Hepatocyte (in vitro differentiated cells): ENCODE data around the gene SLC9A7.

Experiments
- EZH2 ChIP-seq: fragments of 200-600 bp; sonication (generic); IDR thresholded peaks from 2 replicates; pipeline ENCODE4 v1.6.1; 2016; ENCODE audit warnings: antibody characterized with exemption, mild to moderate bottlenecking, borderline replicate concordance
- EZH2phosphoT487 ChIP-seq: fragments of 200-600 bp; sonication (generic); IDR thresholded peaks from one replicate; pipeline ENCODE4 v1.6.1; 2018; ENCODE audit warnings: antibody characterized with exemption, mild to moderate bottlenecking, low read depth, moderate library complexity; ENCODE audit not compliant: unreplicated experiment, severe bottlenecking
- TF ChIP-seq, protein P1 (sequence below): fragments of 200-600 bp; sonication (generic); IDR thresholded peaks from 2 replicates; pipeline ENCODE4 v1.5.1; 2016; ENCODE audit warnings: antibody characterized with exemption, mild to moderate bottlenecking; ENCODE audit not compliant: poor library complexity

- TF ChIP-seq, protein P1, sequence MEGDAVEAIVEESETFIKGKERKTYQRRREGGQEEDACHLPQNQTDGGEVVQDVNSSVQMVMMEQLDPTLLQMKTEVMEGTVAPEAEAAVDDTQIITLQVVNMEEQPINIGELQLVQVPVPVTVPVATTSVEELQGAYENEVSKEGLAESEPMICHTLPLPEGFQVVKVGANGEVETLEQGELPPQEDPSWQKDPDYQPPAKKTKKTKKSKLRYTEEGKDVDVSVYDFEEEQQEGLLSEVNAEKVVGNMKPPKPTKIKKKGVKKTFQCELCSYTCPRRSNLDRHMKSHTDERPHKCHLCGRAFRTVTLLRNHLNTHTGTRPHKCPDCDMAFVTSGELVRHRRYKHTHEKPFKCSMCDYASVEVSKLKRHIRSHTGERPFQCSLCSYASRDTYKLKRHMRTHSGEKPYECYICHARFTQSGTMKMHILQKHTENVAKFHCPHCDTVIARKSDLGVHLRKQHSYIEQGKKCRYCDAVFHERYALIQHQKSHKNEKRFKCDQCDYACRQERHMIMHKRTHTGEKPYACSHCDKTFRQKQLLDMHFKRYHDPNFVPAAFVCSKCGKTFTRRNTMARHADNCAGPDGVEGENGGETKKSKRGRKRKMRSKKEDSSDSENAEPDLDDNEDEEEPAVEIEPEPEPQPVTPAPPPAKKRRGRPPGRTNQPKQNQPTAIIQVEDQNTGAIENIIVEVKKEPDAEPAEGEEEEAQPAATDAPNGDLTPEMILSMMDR = peak; percentile 16
- no peak for TF ChIP-seq EZH2
- TF ChIP-seq EZH2phosphoT487 = no peak
Measured at GRCh38 chrX:46803140-46803539, 44.2 kb upstream of the SLC9A7 start.
